Left cardiac atrium (tissue), 4 donors: ENCODE results near the gene C19orf25. TPM values are rescaled to one million over a fixed set of nuclear protein-coding genes. Genes with fewer than 3 reads are reported as not detected.
"Not testable (repeated sequence)": the region's sequence is repeated elsewhere in the genome, so short reads cannot be mapped to it uniquely, and the experiment has no call there.

Experiments
- ATAC-seq, 2 donors: fragments of 200-7000 bp; cut with Tn5 transposase; one replicate each; pipeline ENCODE4 v1.9.1; 2020; ENCODE audit warnings: mild to moderate bottlenecking in 2 of 2, moderate library complexity in 2 of 2
- DNase-seq: peaks from one replicate; pipeline ENCODE4 v3.0.0-alpha.2; 2020
- intact Hi-C, 2 donors: fragments of 100-400 bp; cut with DNase I; formaldehyde crosslinking; loops; one replicate each; pipeline versions ENCODE4 v1.14.1 to v1.15.1; 2022 to 2023
- total RNA-seq, 2 donors: library from RNA; stranded (reverse); fragmentation: NEBNext Ultra II Directional; extraction: Animal tissue kit (Norgen Biotek cat#: 25700); gene quantifications; one replicate each; pipeline ENCODE4 v1.2.1, GENCODE V29; 2021
- donor health status: DM: no; HTN: yes; CAD: no.
- donor health status: DM: no; HTN: yes; CAD: no; lungs with severe emphysema.
- donor health status: DM: yes; HTN: yes; CAD: no.
- donor health status: Dilated cardiomyopathy.

Gene C19orf25
- total RNA-seq, 2 donors from 2014 or later: 16.1 to 18.9 TPM

GRCh38 chr19:1441677-1442438, 37.2 kb downstream of the C19orf25 start:
- no peak for ATAC-seq
- no peak for DNase-seq
- intact Hi-C loops: no loop called here

- intact Hi-C loops: no loop called here
- ATAC-seq (no peak), DNase-seq (no peak)
Observed at GRCh38 chr19:1441022-1441426, 38.0 kb downstream of the C19orf25 start.

GRCh38 chr19:1440418-1440801, 38.6 kb downstream of the C19orf25 start:
- no peak for DNase-seq
- intact Hi-C loops: no loop called here
- no peak for ATAC-seq

GRCh38 chr19:1439525-1440417, 39.2 kb downstream of the C19orf25 start:
- ATAC-seq, intact Hi-C loops, DNase-seq: not testable (repeated sequence)

GRCh38 chr19:1438933-1439354, 40.1 kb downstream of the C19orf25 start:
- intact Hi-C loops: no loop called here
- ATAC-seq: no peak
- no peak for DNase-seq

GRCh38 chr19:1438035-1438932, 40.7 kb downstream of the C19orf25 start, which contains the start of gene RPS15:
Gene RPS15 (plus strand): TSS chr19:1438396. CDS start chr19:1438426, 30 bp downstream.
- peak; percentile 88 to 95 for ATAC-seq
- peak; percentile 96 for DNase-seq
- intact Hi-C loops: no loop called here

GRCh38 chr19:1437609-1438008, 41.4 kb downstream of the C19orf25 start:
- DNase-seq (no peak), ATAC-seq (no peak)
- intact Hi-C loops: no loop called here

- intact Hi-C loops: no loop called here
- ATAC-seq (no peak), DNase-seq (no peak)
Observed at GRCh38 chr19:1435378-1435989, 43.5 kb downstream of the C19orf25 start.

GRCh38 chr19:1434577-1435060, 44.4 kb downstream of the C19orf25 start:
- ATAC-seq (no peak), DNase-seq (peak; percentile 24)
- intact Hi-C loops: no loop called here

GRCh38 chr19:1434040-1434366, 45.0 kb downstream of the C19orf25 start:
- intact Hi-C loops: no loop called here

GRCh38 chr19:1433119-1434039, 45.6 kb downstream of the C19orf25 start:
- ATAC-seq: no peak
- intact Hi-C loops: no loop called here
- no peak for DNase-seq

More at GRCh38 chr19:1434040-1434366, 45.0 kb downstream of the C19orf25 start:
- no peak for ATAC-seq
- DNase-seq: no peak

- intact Hi-C loops: no loop called here
- ATAC-seq (no peak), DNase-seq (no peak)
Observed at GRCh38 chr19:1432507-1432887, 46.5 kb downstream of the C19orf25 start.

- intact Hi-C loops: no loop called here
- DNase-seq (no peak), ATAC-seq (no peak)
Observed at GRCh38 chr19:1431759-1432506, 47.1 kb downstream of the C19orf25 start.

GRCh38 chr19:1430246-1430645, 48.8 kb downstream of the C19orf25 start:
- ATAC-seq (no peak), DNase-seq (no peak)
- intact Hi-C loops: no loop called here

- intact Hi-C loops: no loop called here
- no peak for DNase-seq
- peak; percentile 59 to 83 for ATAC-seq
Observed at GRCh38 chr19:1429750-1430149, 49.3 kb downstream of the C19orf25 start.

GRCh38 chr19:1428738-1429391, 50.1 kb downstream of the C19orf25 start:
- peak in 1 of 2 donors; percentile 5 for ATAC-seq
- intact Hi-C loops: no loop called here
- DNase-seq: no peak
